Fibroblast of the aortic adventitia (primary cell): ENCODE results near the gene FZD1. TPM values are rescaled to one million over a fixed set of nuclear protein-coding genes. Genes with fewer than 3 reads are reported as not detected.

Experiments used
- DNase-seq: peaks from one replicate; pipeline ENCODE4 v3.0.0-alpha.2; 2010; ENCODE audit warnings: low read depth
- H3K4me3 ChIP-seq: 2 replicates; pipeline ENCODE4 v1.5.1; 2011; ENCODE audit warnings: low read depth, mild to moderate bottlenecking, control low read depth, low read length, moderate library complexity
- CTCF ChIP-seq: IDR thresholded peaks from 2 replicates; pipeline ENCODE4 v1.5.1; 2011; ENCODE audit warnings: mild to moderate bottlenecking, low read length, control low read depth, inconsistent platforms; ENCODE audit not compliant: insufficient read depth
- total RNA-seq: library from RNA; depleted of rRNA; stranded (reverse); fragments of >200 nt; gene quantifications from 2 replicates; pipeline ENCODE4 v1.2.3, GENCODE V29; 2012; ENCODE audit warnings: low replicate concordance

FZD1 gene
- total RNA-seq: 11.8 and 28.7 TPM in 2 replicates

- TF ChIP-seq CTCF: no peak
- H3K4me3 ChIP-seq: peak within 1 kb of the TSS; percentile 91
- DNase-seq: peak; percentile 98
These were observed at the start of gene FZD1 for GRCh38 chr7:91264046-91264923. FZD1 (plus strand) TSS chr7:91264433; CDS start chr7:91264881, 448 bp downstream.

GRCh38 chr7:91226411-91226810, 37.8 kb upstream of the FZD1 start:
- TF ChIP-seq CTCF: no peak
- H3K4me3 ChIP-seq: no peak overlapping the region
- DNase-seq: peak; percentile 9

- TF ChIP-seq CTCF: no peak
- DNase-seq: peak; percentile 32
- H3K4me3 ChIP-seq: no peak overlapping the region
These were observed 35.9 kb upstream of the FZD1 start for GRCh38 chr7:91228327-91228726.

GRCh38 chr7:91228927-91229558, 35.2 kb upstream of the FZD1 start:
- no peak for TF ChIP-seq CTCF
- DNase-seq: peak; percentile 21
- no peak overlapping the region for H3K4me3 ChIP-seq

GRCh38 chr7:91230100-91230499, 34.1 kb upstream of the FZD1 start:
- no peak for TF ChIP-seq CTCF
- no peak overlapping the region for H3K4me3 ChIP-seq
- no peak for DNase-seq

- no peak for TF ChIP-seq CTCF
- no peak for DNase-seq
- H3K4me3 ChIP-seq: no peak overlapping the region
These were observed 33.7 kb upstream of the FZD1 start for GRCh38 chr7:91230503-91230902.
